GM19395 (cell line): ENCODE results near the gene MYH7B.

ENCODE experiments used
- ATAC-seq: cut with Tn5 transposase; IDR thresholded peaks from one replicate; pipeline ENCODE4 v1.9.1; 2021; ENCODE audit warnings: mild to moderate bottlenecking, moderate library complexity; ENCODE audit not compliant: unreplicated experiment

The MYH7B gene

GRCh38 chr20:34955231-34956040 lies at the start of gene MYH7B, which contains the start of gene GSS:
TSS of gene MYH7B (plus strand) at chr20:34955868. CDS start at chr20:34978006, 22,138 bp downstream.
TSS of gene GSS (minus strand) at chr20:34955806. CDS start at chr20:34951852, 3,954 bp downstream.
- ATAC-seq: peak; percentile 88

DNA sequence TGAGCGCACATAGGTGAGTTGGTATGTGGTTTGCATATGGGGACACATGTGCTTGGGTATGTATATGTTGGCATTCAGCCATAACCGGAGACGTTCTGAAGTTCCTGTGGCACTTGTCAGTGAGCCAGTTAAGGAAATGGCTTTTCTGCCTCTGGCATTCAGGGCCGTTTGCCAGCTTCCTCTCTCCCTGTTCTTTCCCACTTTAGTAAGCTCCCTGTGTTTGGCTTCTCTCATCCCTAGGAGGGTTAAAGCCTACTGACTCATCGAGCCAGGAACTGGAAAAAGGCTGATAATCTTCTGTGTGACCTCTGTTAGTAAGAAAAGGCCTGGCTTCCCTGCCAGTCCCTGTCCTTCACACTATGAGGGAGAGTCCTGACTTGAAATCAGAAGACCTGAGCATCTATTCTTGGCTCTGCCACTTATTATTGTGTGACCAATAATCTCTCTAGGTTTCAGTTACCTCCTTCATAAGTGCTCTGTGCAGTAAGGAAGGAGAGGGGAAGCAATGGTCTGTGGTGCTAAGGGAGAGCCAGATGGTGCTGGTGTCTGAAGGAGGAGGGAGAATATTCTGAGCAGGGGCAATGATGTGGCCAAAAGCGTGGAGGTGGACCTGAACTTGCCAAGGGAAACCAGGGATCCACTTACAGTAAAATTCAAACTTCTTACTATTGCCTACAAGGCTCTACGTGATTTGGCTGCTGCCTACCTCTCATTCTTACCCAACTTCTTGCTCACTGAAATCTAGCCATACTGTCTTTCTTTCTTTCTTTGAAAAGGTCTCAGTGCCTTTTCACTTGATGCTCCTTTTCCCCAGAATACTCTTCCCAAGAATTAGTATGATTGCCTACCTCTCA lies 47.8 kb upstream of the MYH7B start:
- ATAC-seq: no peak

- no peak for ATAC-seq
Observed at GRCh38 chr20:34915131-34915530, 40.5 kb upstream of the MYH7B start.

DNA sequence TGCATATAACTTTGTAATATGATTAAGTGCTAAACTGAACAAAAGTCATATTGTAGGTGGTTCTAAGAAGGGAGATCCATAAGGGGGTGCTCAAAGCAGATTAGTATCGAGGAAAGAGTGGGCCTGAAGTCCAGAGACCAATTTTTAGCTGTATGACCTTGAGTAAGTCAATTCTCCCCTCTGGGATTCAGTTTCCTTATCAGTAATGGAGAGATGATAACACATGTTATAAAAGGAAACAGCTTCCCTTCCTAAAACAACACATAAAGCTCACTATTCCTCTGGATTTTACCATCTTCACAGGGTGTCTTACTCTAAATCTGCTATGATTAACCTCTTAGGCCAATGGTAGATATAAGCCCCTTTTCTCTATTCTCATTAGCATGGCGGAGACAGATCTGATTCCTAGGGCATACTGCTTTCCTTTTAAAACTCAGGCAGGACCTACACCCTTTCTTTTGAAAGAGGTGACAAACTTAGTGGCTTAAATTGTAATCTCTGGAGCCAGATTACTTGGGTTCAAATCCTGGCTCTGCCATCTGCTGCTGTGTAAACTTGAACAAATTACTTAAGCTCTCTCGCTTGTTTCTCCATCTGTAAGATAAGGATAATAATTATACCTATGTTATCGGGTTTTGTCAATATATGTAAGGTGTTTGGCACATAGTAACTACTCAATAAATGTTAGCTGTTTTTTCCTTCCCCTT lies 39.8 kb upstream of the MYH7B start:
- no peak for ATAC-seq

DNA sequence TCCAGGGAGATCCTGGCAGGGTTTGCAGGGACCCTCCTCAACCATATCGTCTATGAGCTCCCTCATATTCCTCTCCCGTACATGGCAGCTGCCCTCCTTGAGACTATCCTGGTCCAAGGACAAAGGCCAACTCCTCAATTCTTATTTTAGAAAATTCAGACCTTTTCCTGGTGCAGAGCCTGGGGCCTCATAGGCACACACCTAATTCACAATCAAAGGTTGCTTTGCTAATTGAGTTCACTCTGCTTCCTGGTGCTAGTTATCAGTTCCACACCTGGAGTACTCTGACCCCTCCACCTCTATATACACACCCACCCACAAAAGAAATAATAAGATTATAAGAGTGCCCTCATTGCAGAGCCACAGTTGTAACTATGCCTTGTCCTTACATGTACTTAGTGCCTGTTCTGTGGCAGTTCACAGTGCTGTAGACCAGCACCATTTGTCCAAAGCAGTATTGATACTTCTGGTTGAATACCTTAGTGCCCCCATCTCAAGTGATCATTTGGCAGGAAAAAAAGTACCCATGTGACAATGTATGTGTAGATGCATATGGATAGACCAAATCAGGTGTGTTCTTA lies 38.8 kb upstream of the MYH7B start:
- ATAC-seq: no peak

GRCh38 chr20:34920055-34920454 lies 35.6 kb upstream of the MYH7B start:
- no peak for ATAC-seq

DNA sequence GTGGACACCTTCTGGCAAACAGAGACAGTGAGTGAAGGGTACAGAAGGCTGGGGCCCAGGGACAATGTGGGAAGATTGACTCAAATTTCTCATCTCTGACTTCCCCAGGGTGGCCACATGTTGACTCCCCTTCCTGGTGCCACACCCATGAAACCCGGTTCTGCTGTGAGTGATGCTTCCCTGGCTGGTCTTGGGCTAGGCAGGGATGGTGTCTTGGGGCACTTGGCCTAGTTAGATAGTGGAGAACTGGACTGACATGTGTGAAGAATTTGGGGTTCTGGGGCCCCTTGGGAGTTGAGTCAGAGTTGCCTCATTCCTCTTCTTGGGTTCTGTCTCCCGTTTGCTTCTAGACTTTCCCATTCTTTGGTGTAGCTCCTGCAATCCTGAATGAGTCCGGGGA lies 34.2 kb upstream of the MYH7B start:
- no peak for ATAC-seq

DNA sequence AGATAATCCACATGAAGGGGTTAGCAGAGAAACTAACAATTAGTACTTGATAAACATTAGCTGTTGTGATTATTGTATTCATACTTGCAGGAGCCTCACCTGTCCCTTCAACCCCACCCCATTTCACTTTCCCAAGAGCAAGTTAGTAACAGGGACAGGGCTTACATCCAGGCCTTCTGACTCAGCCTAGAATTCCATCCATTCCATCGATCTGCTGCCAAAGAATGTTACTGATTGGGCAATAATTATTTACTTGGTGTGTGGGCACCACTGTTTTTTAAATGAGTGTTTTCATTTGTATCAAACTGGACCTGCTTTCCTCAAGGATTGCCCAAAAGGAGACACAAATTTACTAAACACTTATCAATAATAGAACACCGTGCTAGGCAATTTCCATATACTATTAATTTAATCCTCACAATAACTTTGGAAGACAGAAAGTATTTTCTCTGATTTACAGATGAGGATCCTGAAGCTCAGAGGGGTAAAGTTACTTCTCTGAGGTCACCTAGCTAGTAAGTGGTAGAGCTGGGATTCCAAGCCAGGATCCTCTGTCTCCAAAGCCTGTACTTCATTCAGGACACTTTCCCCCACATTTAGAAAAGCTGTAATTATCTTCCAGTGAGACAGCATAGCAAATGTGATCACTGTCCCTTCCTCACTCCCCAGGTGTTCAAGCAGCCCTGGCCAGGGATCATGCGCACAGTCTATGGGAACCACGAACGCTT lies 32.9 kb upstream of the MYH7B start:
- ATAC-seq: no peak

DNA sequence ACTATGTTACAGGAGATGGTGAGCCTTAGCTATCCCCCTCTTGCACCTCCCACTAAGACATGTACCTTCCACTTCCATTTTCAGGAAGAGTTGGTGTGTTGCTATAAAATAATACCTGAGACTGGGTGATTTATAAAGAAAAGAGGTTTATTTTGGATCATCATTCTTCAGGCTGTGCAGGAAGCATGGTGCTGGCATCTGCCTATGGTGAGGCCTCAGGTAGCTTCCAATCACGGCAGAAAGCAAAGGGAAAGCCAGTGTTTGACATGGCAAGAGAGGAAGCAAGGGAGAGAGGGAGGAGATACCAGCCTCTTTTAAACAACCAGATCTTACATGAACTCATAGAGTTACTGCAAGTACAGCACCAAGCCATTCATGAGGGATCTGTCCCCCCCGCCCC lies 32.3 kb upstream of the MYH7B start:
- no peak for ATAC-seq

DNA sequence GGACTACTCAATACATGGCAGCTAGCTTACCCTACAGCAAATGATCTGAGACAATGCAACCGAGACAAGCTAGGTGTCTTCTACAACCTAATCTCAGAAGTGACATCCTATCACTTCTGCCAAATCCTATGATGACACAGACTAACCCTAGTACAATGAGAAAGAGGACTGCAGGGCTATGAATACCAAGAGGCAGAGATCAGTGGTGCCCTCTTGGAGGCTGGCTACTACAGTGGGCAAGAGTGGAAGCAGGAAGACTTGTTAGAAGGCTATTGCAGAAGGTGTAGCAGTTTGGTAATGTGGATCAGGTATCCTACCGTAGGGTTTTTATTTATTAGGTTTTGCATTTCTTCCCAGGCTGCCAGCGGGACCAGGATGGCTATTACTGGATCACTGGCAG lies 30.3 kb upstream of the MYH7B start:
- no peak for ATAC-seq

DNA sequence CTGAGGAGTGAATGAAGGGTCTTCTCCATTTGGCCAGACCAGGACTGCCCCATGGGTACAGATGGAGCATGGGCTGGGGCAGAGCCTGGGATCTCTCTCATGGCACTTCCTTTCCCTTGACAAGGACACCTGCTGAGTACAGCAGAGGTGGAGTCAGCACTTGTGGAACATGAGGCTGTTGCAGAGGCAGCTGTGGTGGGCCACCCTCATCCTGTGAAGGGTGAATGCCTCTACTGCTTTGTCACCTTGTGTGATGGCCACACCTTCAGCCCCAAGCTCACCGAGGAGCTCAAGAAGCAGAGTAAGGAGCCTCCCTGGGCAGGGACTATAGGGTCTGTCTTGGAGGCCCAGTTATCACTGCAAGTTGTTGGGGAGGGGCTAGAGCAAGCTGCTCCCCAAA lies 29.7 kb upstream of the MYH7B start:
- no peak for ATAC-seq

DNA sequence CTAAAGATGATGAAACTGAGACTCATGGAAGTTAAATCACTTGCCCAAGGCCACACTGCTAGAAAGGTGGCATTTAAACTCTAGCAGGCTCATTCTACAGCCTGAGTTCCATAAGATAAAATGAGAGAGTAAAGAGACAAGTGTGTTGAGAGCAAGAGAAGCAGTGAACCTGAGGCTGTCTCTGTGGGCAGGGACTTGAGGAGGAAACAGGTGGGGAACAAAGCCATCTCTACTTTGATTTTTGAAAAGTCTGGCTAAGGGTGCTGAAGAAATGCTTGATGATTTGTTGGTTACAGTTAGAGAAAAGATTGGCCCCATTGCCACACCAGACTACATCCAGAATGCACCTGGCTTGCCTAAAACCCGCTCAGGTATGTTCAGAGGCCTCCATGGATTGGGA lies 29.1 kb upstream of the MYH7B start:
- no peak for ATAC-seq

- ATAC-seq: no peak
Observed at GRCh38 chr20:34927736-34928135, 27.9 kb upstream of the MYH7B start.

- ATAC-seq: no peak
Observed at GRCh38 chr20:34928411-34928810, 27.3 kb upstream of the MYH7B start.

GRCh38 chr20:34931771-34932170 lies 23.9 kb upstream of the MYH7B start:
- ATAC-seq: no peak

GRCh38 chr20:34938466-34939163 lies 17.1 kb upstream of the MYH7B start:
- ATAC-seq: no peak

GRCh38 chr20:34940081-34940481 lies 15.6 kb upstream of the MYH7B start:
- no peak for ATAC-seq

- ATAC-seq: no peak
Observed at GRCh38 chr20:34941226-34941625, 14.4 kb upstream of the MYH7B start.

GRCh38 chr20:34942301-34942700 lies 13.4 kb upstream of the MYH7B start:
- ATAC-seq: no peak
